Ureter (tissue), 1 donor: Measurements from ENCODE around the gene GLYR1. TPM values are rescaled to one million over a fixed set of nuclear protein-coding genes. Genes with fewer than 3 reads are reported as not detected.
"Not testable (repeated sequence)": the region's sequence is repeated elsewhere in the genome, so short reads cannot be mapped to it uniquely, and the experiment has no call there.

Experiments
- DNase-seq: peaks from one replicate; pipeline ENCODE4 v3.0.0-alpha.2; 2020; ENCODE audit warnings: low spot score
- total RNA-seq: library from RNA; stranded (reverse); gene quantifications from one replicate; pipeline ENCODE4 v1.2.4, GENCODE V29; 2023
- donor health status: DM: yes; HTN: yes; CAD: no.

GLYR1 gene
- 120 TPM for total RNA-seq

DNA sequence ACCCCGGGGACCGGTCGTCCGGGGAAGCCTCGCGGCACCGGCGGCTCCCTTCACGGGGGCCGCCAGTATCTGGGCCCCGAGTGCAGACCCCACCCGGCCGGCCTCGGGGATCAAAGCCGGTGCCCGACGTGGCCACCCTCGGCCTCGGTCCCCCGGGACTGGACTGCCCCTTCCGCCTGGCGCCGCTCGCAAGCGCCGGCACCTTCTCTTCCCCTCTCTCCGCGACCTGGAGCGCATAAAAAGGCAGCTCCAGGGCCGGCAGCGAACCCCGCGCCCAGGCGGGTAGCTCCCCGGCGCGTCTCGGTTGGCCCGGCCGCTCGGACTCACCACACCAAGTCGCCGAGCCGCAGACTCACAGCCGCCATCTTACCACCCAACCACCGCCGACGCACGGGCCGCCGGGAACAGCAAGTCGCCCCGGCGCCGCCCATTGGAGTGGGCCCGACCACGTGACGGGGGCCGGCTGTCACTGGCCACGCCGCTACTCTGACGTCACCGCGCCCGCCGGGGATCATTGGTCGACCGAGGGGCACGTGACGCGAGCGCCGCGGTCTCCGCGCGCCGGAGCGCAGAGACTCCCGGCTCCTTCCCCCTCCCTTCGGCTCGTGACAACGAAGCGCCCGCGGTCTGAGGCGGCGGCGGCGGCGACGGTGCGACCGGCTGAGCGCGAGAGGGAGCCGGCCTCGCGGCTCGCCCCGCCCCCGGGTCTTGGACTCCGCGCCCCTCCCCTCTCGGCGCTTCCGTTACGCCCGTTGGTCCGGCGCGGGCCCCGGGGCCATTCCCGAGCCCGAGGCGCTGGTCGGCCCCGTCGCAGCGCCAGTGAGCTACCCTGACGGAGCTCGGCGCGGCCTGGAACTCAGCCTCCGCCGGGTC lies at the start of gene GLYR1, which contains the start of gene UBN1:
Gene GLYR1, minus strand, starts transcription at position 388 of the 873 bp plus-strand sequence. Its CDS starts 23 bp downstream, at position 365.
Gene UBN1, plus strand, starts transcription at position 581 of the 873 bp plus-strand sequence. CDS start 5,437 bp downstream, outside the sequence.
- peak; percentile 100 for DNase-seq

GRCh38 chr16:4896761-4897160 lies 49.7 kb upstream of the GLYR1 start:
- DNase-seq = not testable (repeated sequence)

DNA sequence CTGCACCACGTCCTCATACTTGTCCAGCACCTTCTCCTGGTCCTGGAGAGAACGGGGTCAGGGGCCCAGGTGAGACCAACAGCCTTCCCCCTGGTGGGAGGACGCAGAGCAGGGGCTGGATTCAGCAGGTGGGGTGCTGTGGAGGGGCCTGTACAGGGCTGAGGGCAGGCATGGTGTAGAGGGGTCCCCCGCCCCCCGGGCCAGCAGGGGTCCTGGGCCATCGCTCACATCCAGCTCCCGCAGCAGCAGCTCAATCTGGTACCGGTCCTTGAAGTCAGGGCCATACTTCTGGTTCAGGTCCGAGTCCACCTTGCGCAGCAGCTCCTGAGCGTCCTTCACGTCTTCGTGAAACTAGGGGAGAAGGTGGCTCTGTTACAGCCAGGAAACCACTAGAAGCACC lies 48.3 kb upstream of the GLYR1 start:
- DNase-seq = no peak

DNA sequence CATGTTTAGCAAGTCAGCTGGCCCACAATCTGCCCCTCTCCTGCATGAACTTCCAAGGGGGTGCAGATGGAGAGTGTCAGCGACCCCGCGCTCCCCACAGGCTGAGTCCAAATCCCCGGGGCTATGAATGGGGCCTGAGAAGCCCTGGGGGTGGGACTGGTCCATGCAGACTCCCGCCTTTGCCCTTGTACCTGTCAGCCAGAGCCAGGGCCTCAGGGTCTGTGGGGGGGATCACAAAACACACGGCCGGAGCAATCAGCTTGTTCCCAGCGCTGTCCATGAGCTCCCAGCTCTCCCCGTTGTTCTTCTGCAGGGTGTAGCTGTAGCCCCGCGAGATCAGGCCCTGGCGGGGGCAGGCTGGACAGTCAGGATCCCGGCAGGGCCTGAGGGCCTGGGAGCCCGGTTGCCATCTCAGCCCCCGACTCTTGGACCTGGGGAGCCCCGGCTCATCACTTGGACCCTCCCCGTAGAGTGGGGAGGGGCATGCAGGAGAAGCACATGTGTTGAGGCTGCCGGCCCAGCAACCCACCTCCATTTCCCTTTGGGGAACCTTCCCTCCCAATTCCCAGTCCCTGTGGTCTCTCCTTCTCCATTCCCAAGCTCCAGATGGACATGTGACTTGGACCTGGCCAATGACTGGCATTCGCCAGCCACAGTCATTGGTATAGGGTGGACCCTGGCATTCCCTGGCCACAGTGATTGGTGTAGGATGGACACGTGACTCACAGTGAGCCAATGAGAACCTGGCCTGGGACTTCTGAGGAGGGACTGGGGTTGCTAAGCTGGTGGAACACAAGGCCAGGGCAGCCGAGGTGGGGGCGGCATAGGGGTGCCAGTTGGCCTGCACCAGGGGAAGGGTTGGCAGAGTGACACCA lies 47.4 kb upstream of the GLYR1 start:
- DNase-seq = no peak

DNA sequence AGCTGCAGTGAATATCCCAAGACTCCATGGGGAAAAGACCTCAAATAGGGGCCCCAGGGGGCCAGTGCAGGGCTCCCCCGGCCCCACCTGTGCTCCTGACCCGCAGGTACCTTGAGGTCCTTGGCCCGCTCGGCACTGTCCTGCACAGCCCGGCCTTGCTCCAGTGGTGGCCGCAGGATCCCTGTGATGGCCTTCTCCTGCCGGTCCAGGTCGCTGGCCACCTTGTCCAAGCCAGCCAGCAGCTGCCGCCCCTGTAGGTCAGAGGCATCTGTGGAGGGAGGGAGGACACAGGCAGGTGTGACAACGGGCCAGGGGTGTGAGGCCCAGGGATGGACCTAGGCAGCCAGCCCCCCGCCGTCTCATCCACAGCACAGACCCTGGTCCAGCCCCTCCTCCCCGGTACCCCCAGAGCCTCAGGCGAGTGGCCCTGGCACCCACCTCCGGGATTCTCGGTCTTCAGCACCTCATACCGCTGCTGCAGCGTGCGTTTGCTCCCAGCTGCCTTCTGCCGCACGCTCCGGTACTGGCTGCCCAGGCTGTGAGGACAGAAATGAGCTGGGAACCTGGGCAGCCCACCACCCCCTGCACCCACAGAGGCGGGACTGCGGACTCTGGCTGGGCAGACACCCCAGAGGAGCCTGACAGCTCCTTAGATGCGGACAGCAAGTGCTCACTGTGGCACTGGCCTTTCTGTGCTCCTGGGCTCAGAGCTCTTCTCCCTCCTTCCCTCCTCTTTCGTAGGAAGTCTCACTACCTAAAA lies 46.2 kb upstream of the GLYR1 start:
- DNase-seq = no peak

DNA sequence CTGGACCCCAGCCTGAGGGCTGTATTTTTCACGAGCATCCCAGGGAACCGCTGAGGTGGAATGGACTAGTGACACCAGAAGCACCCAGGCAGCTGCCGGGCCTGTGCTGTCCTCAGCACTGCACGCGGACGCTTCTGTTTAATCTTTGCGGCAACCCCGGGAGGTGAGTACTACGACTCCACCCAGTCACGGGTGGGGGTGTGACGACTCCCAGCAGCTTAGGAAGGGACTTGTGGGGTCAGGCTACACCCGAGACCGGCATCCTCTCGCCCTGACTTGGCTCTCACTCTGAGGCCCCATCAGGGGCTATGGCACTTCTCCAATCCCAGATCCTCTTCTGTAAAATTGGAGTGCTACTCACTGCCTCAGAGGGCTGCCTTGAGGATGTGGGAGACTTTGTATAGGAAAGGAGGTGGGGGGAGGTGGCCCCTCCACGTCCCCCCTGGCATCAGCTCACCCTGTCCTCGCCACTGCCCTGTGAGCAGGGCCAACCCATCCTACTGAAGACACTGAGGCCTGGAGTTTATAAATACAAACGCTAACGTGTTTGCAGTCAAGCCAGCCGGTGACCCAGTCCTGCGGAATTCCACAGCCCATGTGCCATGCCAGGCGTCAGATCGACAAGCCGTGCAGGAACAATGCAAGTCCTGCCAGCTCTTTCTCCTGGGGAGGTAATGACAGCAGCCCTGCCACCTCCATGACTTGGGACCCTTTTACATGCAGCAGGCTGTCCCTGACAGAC lies 45.4 kb upstream of the GLYR1 start:
- no peak for DNase-seq

- DNase-seq = no peak
These were observed 44.8 kb upstream of the GLYR1 start for GRCh38 chr16:4891886-4892216.

DNA sequence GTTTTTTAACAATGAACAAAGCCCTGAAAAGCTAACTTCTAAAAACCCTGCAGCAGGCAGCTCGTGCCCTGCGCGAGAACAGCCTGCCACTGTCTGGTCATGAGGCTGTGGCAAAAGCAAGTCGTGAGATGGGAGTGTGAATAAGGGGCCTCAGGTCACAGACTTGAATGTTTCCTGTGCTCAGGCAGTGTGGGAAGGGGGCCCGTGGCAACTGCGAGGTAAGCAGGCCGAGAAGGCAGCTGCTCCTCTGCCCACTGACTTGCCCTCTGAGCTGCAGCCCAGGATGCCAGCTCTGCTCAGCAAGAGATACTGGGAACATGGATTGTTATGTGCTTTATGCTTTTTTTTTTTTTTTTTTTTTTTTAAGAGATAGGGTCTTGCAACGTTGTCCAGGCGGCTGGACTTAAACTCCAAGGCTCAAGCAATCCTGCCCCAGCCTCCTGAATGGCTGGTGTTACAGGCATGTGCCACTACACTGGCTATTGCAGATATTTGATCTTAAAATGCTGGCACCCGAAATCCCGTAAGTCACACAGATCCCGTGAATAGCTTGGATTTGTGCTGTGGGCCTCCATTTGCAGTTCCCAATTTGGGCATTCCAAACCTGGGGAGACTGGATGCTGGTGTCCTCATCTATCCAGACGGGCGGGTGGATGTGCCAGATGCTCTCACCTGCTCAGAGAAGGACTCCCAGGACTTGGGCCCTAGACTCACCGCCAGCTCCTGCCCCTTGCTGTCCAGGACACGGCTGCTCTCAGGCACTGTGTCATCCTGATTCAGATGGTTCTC lies 44.2 kb upstream of the GLYR1 start:
- no peak for DNase-seq

GRCh38 chr16:4890686-4891085 lies 43.6 kb upstream of the GLYR1 start:
- DNase-seq = no peak

- DNase-seq = no peak
These were observed 42.9 kb upstream of the GLYR1 start for GRCh38 chr16:4890026-4890425.

- no peak for DNase-seq
These were observed 41.5 kb upstream of the GLYR1 start for GRCh38 chr16:4888428-4889135.

GRCh38 chr16:4886151-4886550 lies 39.1 kb upstream of the GLYR1 start:
- DNase-seq = no peak

GRCh38 chr16:4884972-4885874 lies 38.1 kb upstream of the GLYR1 start:
- DNase-seq = no peak

GRCh38 chr16:4884209-4884608 lies 37.1 kb upstream of the GLYR1 start:
- no peak for DNase-seq

- no peak for DNase-seq
These were observed 36.4 kb upstream of the GLYR1 start for GRCh38 chr16:4883501-4883900.

- no peak for DNase-seq
These were observed 35.7 kb upstream of the GLYR1 start for GRCh38 chr16:4882633-4883285.

- DNase-seq = no peak
These were observed 35.0 kb upstream of the GLYR1 start for GRCh38 chr16:4882000-4882632.
